GM12878 (cell line): ENCODE data around the gene LYPD4. TPM values are rescaled to one million over a fixed set of nuclear protein-coding genes. Genes with fewer than 3 reads are reported as not detected.

Experiments used
- microRNA-seq: library from miRNA; unstranded; fragments of <30 nt; microRNA quantifications from one replicate; pipeline ENCODE4, GENCODE V29; 2018
- polyA plus RNA-seq, 11 experiments: library from polyadenylated mRNA; depleted of rRNA in 4 of 11; unstranded in 6 of 11; stranded (reverse) in 5 of 11; fragments of >200 nt; fragmentation: Nextera tagmentation in 4 of 11; fragmentation: Illumina TruSeq in 1 of 11; extraction: Ambion mirVana in 4 of 11; extraction: Trizol in 1 of 11; gene quantifications; 1 replicate in 1 of 11; 2 replicates in 10 of 11; pipeline versions ENCODE4 v1.2.1 to v1.2.3, GENCODE V29; 2011 to 2016; ENCODE audit warnings: inconsistent platforms in 2 of 11, missing spikeins in 2 of 11, low read depth in 1 of 11
- small RNA-seq: library from RNA; depleted of rRNA; stranded (forward); fragments of <200 nt; gene quantifications from one replicate; pipeline ENCODE3, GENCODE V24; 2014
- total RNA-seq, 4 experiments: library from RNA; depleted of rRNA in 3 of 4; stranded (reverse); fragments of >200 nt in 3 of 4; fragmentation: Illumina TruSeq in 1 of 4; extraction: Trizol in 1 of 4; gene quantifications; 2 replicates each; pipeline versions ENCODE4 v1.2.1 to v1.2.3, GENCODE V29; 2013 to 2021

LYPD4 gene
- total and polyA plus RNA-seq, 10 of the 15 experiments (the other 5 are each of a cell fraction or from before 2014, with no cell fraction given), result not detected

Small RNA genes lying within 50 kb of the gene (microRNA-seq; reads per million reads assigned to microRNA genes)
- 0.75 reads per million for gene MIR6797

Small RNA genes lying within 50 kb of the gene (small RNA-seq; reads per million reads assigned to genes)
- 0.66 reads per million, percentile 17 among the genes with 10 or more reads in this experiment for gene MIR6797

Other genes with a start within 250 kb of the LYPD4 start
Only the 7 nearest of the 14 such genes appear.
- gene CEACAM6, start 89.2 kb downstream of the LYPD4 start, total RNA-seq (2014; rRNA removed), result not detected in 2 replicates
- gene CEACAM6, start 89.2 kb downstream of the LYPD4 start, total RNA-seq (2014; rRNA removed; fragmentation: Illumina TruSeq; extraction: Trizol), result not detected in 2 replicates
- gene CEACAM6, start 89.2 kb downstream of the LYPD4 start, total RNA-seq (2021), result 0.26 and 0.27 TPM in 2 replicates
- gene CEACAM6, start 89.2 kb downstream of the LYPD4 start, polyA plus RNA-seq (2011; rRNA removed), result not detected in 2 replicates
- not detected in 2 replicates for gene CEACAM6, start 89.2 kb downstream of the LYPD4 start, polyA plus RNA-seq (2014; fragmentation: Illumina TruSeq; extraction: Trizol)
- not detected for gene CEACAM6, start 89.2 kb downstream of the LYPD4 start, polyA plus RNA-seq (2014; fragmentation: Nextera tagmentation; extraction: Ambion mirVana)
- gene CEACAM6, start 89.2 kb downstream of the LYPD4 start, polyA plus RNA-seq (2014; rRNA removed), result not detected in 2 replicates
- gene CEACAM6, start 89.2 kb downstream of the LYPD4 start, polyA plus RNA-seq (2016; fragmentation: Nextera tagmentation; extraction: Ambion mirVana), result not detected
- not detected in 2 replicates for gene CEACAM3, start 48.1 kb downstream of the LYPD4 start, total RNA-seq (2014; rRNA removed)
- gene CEACAM3, start 48.1 kb downstream of the LYPD4 start, total RNA-seq (2014; rRNA removed; fragmentation: Illumina TruSeq; extraction: Trizol), result not detected in 2 replicates
- gene CEACAM3, start 48.1 kb downstream of the LYPD4 start, total RNA-seq (2021), result not detected in 2 replicates
- not detected in 2 replicates for gene CEACAM3, start 48.1 kb downstream of the LYPD4 start, polyA plus RNA-seq (2011; rRNA removed)
- gene CEACAM3, start 48.1 kb downstream of the LYPD4 start, polyA plus RNA-seq (2014; fragmentation: Illumina TruSeq; extraction: Trizol), result not detected in 2 replicates
- gene CEACAM3, start 48.1 kb downstream of the LYPD4 start, polyA plus RNA-seq (2014; fragmentation: Nextera tagmentation; extraction: Ambion mirVana), result not detected
- not detected in 2 replicates for gene CEACAM3, start 48.1 kb downstream of the LYPD4 start, polyA plus RNA-seq (2014; rRNA removed)
- gene CEACAM3, start 48.1 kb downstream of the LYPD4 start, polyA plus RNA-seq (2016; fragmentation: Nextera tagmentation; extraction: Ambion mirVana), result not detected
- not detected in 2 replicates for gene DMRTC2, start 359 bp upstream of the LYPD4 start, total RNA-seq (2014; rRNA removed)
- not detected in 2 replicates for gene DMRTC2, start 359 bp upstream of the LYPD4 start, total RNA-seq (2014; rRNA removed; fragmentation: Illumina TruSeq; extraction: Trizol)
- gene DMRTC2, start 359 bp upstream of the LYPD4 start, total RNA-seq (2021), result not detected in 2 replicates
- gene DMRTC2, start 359 bp upstream of the LYPD4 start, polyA plus RNA-seq (2011; rRNA removed), result not detected in 2 replicates
- gene DMRTC2, start 359 bp upstream of the LYPD4 start, polyA plus RNA-seq (2014; fragmentation: Illumina TruSeq; extraction: Trizol), result not detected in 2 replicates
- not detected for gene DMRTC2, start 359 bp upstream of the LYPD4 start, polyA plus RNA-seq (2014; fragmentation: Nextera tagmentation; extraction: Ambion mirVana)
- not detected in 2 replicates for gene DMRTC2, start 359 bp upstream of the LYPD4 start, polyA plus RNA-seq (2014; rRNA removed)
- gene DMRTC2, start 359 bp upstream of the LYPD4 start, polyA plus RNA-seq (2016; fragmentation: Nextera tagmentation; extraction: Ambion mirVana), result not detected
- gene RPS19, start 15.6 kb upstream of the LYPD4 start, total RNA-seq (2014; rRNA removed), result 2,833 and 3,056 TPM in 2 replicates
- 4,466 and 4,585 TPM in 2 replicates for gene RPS19, start 15.6 kb upstream of the LYPD4 start, total RNA-seq (2014; rRNA removed; fragmentation: Illumina TruSeq; extraction: Trizol)
- gene RPS19, start 15.6 kb upstream of the LYPD4 start, total RNA-seq (2021), result 4,047 and 4,139 TPM in 2 replicates
- 2,203 and 3,275 TPM in 2 replicates for gene RPS19, start 15.6 kb upstream of the LYPD4 start, polyA plus RNA-seq (2011; rRNA removed)
- 763 and 2,654 TPM in 2 replicates for gene RPS19, start 15.6 kb upstream of the LYPD4 start, polyA plus RNA-seq (2014; fragmentation: Illumina TruSeq; extraction: Trizol)
- 1,000 to 10,000 TPM; 5,523 to 5,578 TPM for gene RPS19, start 15.6 kb upstream of the LYPD4 start, polyA plus RNA-seq (2014; fragmentation: Nextera tagmentation; extraction: Ambion mirVana)
- gene RPS19, start 15.6 kb upstream of the LYPD4 start, polyA plus RNA-seq (2014; rRNA removed), result 2,615 and 3,329 TPM in 2 replicates
- gene RPS19, start 15.6 kb upstream of the LYPD4 start, polyA plus RNA-seq (2016; fragmentation: Nextera tagmentation; extraction: Ambion mirVana), result 1,000 to 10,000 TPM; 4,207 to 4,390 TPM
- 370 and 414 TPM in 2 replicates for gene CD79A, start 32.6 kb upstream of the LYPD4 start, total RNA-seq (2014; rRNA removed)
- 243 and 253 TPM in 2 replicates for gene CD79A, start 32.6 kb upstream of the LYPD4 start, total RNA-seq (2014; rRNA removed; fragmentation: Illumina TruSeq; extraction: Trizol)
- 357 and 368 TPM in 2 replicates for gene CD79A, start 32.6 kb upstream of the LYPD4 start, total RNA-seq (2021)
- gene CD79A, start 32.6 kb upstream of the LYPD4 start, polyA plus RNA-seq (2011; rRNA removed), result 117 and 280 TPM in 2 replicates
- 97.1 and 294 TPM in 2 replicates for gene CD79A, start 32.6 kb upstream of the LYPD4 start, polyA plus RNA-seq (2014; fragmentation: Illumina TruSeq; extraction: Trizol)
- gene CD79A, start 32.6 kb upstream of the LYPD4 start, polyA plus RNA-seq (2014; fragmentation: Nextera tagmentation; extraction: Ambion mirVana), result 10 to 100 TPM; 38.8 to 76.5 TPM
- 400 and 502 TPM in 2 replicates for gene CD79A, start 32.6 kb upstream of the LYPD4 start, polyA plus RNA-seq (2014; rRNA removed)
- 100 to 1,000 TPM; 268 to 283 TPM for gene CD79A, start 32.6 kb upstream of the LYPD4 start, polyA plus RNA-seq (2016; fragmentation: Nextera tagmentation; extraction: Ambion mirVana)
- 63.3 and 67.8 TPM in 2 replicates for gene ARHGEF1, start 38.5 kb upstream of the LYPD4 start, total RNA-seq (2014; rRNA removed)
- 21.2 and 21.7 TPM in 2 replicates for gene ARHGEF1, start 38.5 kb upstream of the LYPD4 start, total RNA-seq (2014; rRNA removed; fragmentation: Illumina TruSeq; extraction: Trizol)
- gene ARHGEF1, start 38.5 kb upstream of the LYPD4 start, total RNA-seq (2021), result 185 and 207 TPM in 2 replicates
- 22.5 and 40.1 TPM in 2 replicates for gene ARHGEF1, start 38.5 kb upstream of the LYPD4 start, polyA plus RNA-seq (2011; rRNA removed)
- gene ARHGEF1, start 38.5 kb upstream of the LYPD4 start, polyA plus RNA-seq (2014; fragmentation: Illumina TruSeq; extraction: Trizol), result 13.4 and 35.3 TPM in 2 replicates
- gene ARHGEF1, start 38.5 kb upstream of the LYPD4 start, polyA plus RNA-seq (2014; fragmentation: Nextera tagmentation; extraction: Ambion mirVana), result 1 to 10 TPM; 1.2 to 5.9 TPM
- gene ARHGEF1, start 38.5 kb upstream of the LYPD4 start, polyA plus RNA-seq (2014; rRNA removed), result 151 and 182 TPM in 2 replicates
- 100 to 1,000 TPM in 1 of 2 experiments, 10 to 100 TPM in 1; 89.7 to 110 TPM for gene ARHGEF1, start 38.5 kb upstream of the LYPD4 start, polyA plus RNA-seq (2016; fragmentation: Nextera tagmentation; extraction: Ambion mirVana)
- 0.11 TPM in 1 of 2 replicates, not detected in the other for gene ERFL, start 83.8 kb upstream of the LYPD4 start, total RNA-seq (2014; rRNA removed)
- gene ERFL, start 83.8 kb upstream of the LYPD4 start, total RNA-seq (2014; rRNA removed; fragmentation: Illumina TruSeq; extraction: Trizol), result not detected in 2 replicates
- gene ERFL, start 83.8 kb upstream of the LYPD4 start, total RNA-seq (2021), result 0.10 and 0.19 TPM in 2 replicates
- 0.05 TPM in 1 of 2 replicates, not detected in the other for gene ERFL, start 83.8 kb upstream of the LYPD4 start, polyA plus RNA-seq (2011; rRNA removed)
- gene ERFL, start 83.8 kb upstream of the LYPD4 start, polyA plus RNA-seq (2014; fragmentation: Illumina TruSeq; extraction: Trizol), result 0.04 TPM in 1 of 2 replicates, not detected in the other
- not detected for gene ERFL, start 83.8 kb upstream of the LYPD4 start, polyA plus RNA-seq (2014; fragmentation: Nextera tagmentation; extraction: Ambion mirVana)
- gene ERFL, start 83.8 kb upstream of the LYPD4 start, polyA plus RNA-seq (2014; rRNA removed), result 0.10 TPM in 1 of 2 replicates, not detected in the other
- gene ERFL, start 83.8 kb upstream of the LYPD4 start, polyA plus RNA-seq (2016; fragmentation: Nextera tagmentation; extraction: Ambion mirVana), result not detected